Lower leg skin (tissue), 4 donors: Measurements from ENCODE around the gene P2RX2. TPM values are rescaled to one million over a fixed set of nuclear protein-coding genes. Genes with fewer than 3 reads are reported as not detected.

ENCODE experiments used
- DNase-seq, 2 donors: peaks; one replicate each; pipeline ENCODE4 v3.0.0-alpha.2; 2019; ENCODE audit warnings: low spot score in 2 of 2
- H3K4me3 ChIP-seq: fragments of 200-600 bp; sonication (generic); 2 replicates; pipeline ENCODE4 v1.5.1; 2017; ENCODE audit warnings: mild to moderate bottlenecking, low read depth; ENCODE audit not compliant: poor library complexity, severe bottlenecking
- POLR2A ChIP-seq, 2 donors: fragments of 450-650 bp; IDR thresholded peaks; one replicate each; pipeline ENCODE4 v1.6.1; 2016 to 2017; ENCODE audit warnings: antibody characterized with exemption in 2 of 2, mild to moderate bottlenecking in 1 of 2, moderate library complexity in 1 of 2
- WGBS, 2 donors: methylation state at CpG; one replicate each; pipeline ENCODE4 v1.1.5; 2018; 5-methylcytosine and 5-hydroxymethylcytosine counted together
- intact Hi-C: fragments of 100-400 bp; cut with DNase I; formaldehyde crosslinking; loops from one replicate; pipeline ENCODE4 v1.15.0; 2023; ENCODE audit warnings: low total_unique reads
- total RNA-seq, 4 donors: library from RNA; depleted of rRNA; stranded (reverse); fragments of >200 nt; gene quantifications; one replicate each; pipeline ENCODE4 v1.1.0, GENCODE V29; 2016
- TF ChIP-seq, protein P1 (sequence below), 3 donors: fragments of 450-650 bp; IDR thresholded peaks; one replicate each; pipeline ENCODE4 v1.5.1; 2016; ENCODE audit warnings: antibody characterized with exemption in 3 of 3, mild to moderate bottlenecking in 3 of 3, moderate library complexity in 2 of 3

P2RX2 gene
- total RNA-seq, 4 donors from 2014 or later, result not detected

DNA sequence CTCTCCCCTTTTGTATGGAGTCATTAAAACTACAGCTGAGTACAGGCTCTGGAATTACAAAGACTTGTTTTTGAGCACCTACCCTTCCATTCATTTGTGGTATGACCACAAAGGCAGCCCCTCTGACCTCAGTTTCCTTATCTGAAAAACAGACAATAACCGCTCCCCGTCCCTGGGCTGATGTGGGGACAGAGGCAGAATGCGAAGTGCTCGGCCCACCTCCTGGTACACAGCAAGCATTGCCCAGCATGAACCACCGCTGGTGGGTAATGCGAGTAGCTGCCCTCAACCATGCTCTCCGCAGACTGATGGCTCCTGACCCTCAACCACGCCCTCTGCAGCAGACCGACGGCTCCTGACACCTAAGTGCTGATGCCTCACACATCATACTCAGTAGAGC lies 22.4 kb downstream of the P2RX2 start:
- TF ChIP-seq, protein P1, sequence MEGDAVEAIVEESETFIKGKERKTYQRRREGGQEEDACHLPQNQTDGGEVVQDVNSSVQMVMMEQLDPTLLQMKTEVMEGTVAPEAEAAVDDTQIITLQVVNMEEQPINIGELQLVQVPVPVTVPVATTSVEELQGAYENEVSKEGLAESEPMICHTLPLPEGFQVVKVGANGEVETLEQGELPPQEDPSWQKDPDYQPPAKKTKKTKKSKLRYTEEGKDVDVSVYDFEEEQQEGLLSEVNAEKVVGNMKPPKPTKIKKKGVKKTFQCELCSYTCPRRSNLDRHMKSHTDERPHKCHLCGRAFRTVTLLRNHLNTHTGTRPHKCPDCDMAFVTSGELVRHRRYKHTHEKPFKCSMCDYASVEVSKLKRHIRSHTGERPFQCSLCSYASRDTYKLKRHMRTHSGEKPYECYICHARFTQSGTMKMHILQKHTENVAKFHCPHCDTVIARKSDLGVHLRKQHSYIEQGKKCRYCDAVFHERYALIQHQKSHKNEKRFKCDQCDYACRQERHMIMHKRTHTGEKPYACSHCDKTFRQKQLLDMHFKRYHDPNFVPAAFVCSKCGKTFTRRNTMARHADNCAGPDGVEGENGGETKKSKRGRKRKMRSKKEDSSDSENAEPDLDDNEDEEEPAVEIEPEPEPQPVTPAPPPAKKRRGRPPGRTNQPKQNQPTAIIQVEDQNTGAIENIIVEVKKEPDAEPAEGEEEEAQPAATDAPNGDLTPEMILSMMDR (IDR thresholded peaks at IDR 0.05), result no peak
- TF ChIP-seq POLR2A (IDR thresholded peaks at IDR 0.05), result no peak
- 93 to 96% methylated on average over 10 of the region's 10 CpGs for WGBS, 2 donors
- intact Hi-C loops, result no loop called here
- DNase-seq, result no peak
- no peak overlapping the region for H3K4me3 ChIP-seq

DNA sequence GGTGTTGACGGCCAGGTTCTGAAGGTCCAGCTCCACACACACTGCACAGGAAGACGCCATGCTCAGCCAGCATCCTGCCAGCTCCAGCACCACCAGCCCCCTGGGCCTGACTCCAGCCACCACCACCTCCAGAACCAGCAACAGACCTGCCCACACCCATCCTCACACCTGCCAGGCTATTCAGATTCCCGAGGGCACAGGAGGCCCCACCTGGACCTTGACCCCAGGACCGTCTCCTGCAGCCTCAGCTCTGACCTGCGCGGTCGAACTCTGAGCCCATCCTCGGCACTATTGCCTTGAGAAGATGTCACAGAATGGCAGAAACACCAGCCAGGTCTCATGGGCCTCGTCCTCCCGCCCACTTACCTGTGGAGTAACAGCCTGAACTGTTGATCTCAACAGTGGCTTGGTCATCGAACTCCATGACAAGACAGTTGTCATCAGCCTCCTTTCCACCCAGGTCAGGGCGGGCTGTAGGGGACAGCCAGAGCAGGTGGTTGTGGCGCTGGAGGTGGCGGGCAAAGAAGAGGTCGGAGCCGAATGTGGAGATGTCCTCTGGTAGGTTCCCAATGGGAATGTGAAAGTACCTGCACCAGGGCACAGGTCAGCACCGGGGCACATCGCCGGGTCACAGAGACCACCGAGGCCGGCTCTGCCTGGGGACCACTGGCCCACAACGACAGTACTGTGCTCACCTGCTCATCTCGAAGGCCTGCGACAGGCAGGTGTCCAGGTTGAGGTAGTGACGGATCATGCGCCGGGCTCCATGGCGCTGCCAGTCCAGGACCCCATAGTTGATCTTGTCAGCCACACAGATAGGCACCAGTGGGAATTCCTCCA lies 23.5 kb downstream of the P2RX2 start:
- 97 to 98% methylated on average over 28 of the region's 28 CpGs for whole genome bisulfite sequencing, 2 donors
- intact Hi-C loops, result no loop called here
- no peak overlapping the region for H3K4me3 ChIP-seq
- TF ChIP-seq, protein P1 (IDR thresholded peaks at IDR 0.05), result no peak
- no peak for TF ChIP-seq POLR2A (IDR thresholded peaks at IDR 0.05)
- DNase-seq, result no peak

DNA sequence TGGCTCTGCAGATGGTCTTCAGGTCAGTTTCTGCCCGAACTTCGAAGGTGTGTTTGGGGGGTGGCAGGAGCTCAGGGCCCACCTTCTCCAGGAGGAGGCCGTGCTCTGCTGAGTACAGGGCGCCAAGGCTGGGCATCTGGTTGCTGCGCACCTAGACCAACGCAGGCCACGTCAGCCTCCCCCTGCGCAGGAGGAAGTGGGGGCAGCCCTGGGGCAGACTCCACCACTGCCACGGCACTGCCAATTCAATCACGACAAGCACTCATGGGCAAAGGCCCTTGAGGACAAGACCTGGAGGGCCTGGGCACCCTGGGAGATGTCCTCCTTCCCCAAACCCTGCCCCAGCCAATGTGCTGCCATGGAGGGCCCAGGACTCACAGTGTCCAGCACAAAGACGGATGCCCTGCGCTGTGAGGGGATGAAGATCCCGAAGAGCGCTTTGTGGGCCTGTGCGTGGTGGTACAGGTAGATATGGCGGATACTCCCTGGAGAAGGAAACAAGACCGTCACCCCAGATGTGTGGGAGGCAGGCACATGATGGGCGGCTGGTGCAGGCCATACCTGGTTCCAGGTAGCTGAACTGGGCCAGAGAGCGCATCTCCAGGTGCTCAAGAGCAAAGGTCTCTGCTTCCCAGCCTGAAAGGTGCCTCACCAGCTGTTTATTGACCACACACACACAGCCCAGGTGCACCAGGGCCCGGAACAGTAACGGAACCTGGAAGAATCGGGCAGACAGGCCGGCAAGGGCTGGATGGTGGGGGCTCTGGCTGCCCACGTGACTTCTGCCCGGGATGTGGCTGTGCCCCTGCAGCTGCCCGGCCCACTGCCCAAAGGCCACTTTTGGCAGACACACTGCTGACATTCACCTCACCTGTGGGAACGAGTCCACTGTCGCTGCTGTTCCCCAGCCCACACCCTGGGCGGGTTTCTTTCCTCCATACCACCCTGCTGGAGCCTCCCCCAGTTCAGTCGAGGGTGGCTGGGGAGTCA lies 24.6 kb downstream of the P2RX2 start:
- DNase-seq, result no peak
- intact Hi-C loops, result no loop called here
- H3K4me3 ChIP-seq, result no peak overlapping the region
- WGBS, 2 donors, result 91 to 92% methylated on average over 27 to 28 of the region's 30 CpGs
- no peak for TF ChIP-seq POLR2A (IDR thresholded peaks at IDR 0.05)
- TF ChIP-seq, protein P1 (IDR thresholded peaks at IDR 0.05), result no peak

DNA sequence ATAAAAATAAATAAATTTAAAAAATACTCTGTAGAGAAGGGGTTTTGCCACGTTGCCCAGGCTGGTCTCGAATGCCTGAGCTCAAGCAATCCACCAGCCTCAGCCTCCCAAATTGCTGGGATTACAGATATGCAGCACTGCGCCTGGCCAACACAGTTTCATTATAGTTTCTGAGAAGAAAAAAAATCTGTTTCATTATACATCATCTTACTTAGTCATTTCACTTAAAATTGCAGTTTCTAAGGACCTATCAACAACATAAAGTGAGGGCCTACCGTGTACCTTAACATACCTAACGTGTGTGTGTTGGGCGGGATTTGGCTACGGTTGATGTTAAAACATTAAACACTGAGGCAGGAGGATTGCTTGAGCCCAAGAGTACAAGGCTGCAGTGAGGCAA lies 28.3 kb downstream of the P2RX2 start:
- TF ChIP-seq, protein P1 (IDR thresholded peaks at IDR 0.05), result no peak
- TF ChIP-seq POLR2A (IDR thresholded peaks at IDR 0.05), result no peak
- no peak overlapping the region for H3K4me3 ChIP-seq
- DNase-seq, result no peak
- intact Hi-C loops, result no loop called here
- WGBS, 2 donors, result 94% methylated on average over 7 of the region's 7 CpGs

DNA sequence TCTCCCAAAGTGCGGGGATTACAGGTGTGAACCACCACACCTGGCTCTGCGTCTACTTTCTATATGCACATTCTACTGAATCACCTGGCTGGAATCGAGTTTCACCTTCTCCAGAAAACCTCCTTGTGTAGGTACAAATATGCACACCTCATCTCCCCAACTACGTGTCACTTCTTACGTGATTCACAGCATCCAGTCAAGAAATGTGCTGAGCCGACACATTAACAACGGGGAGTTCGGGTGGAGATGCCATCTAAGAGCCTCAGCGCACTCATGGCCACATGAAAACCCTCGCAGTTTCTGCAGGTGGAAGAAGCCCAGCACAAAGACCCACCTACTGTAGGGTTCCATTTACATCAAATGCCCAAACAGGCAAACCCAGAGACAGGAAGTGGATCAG lies 29.3 kb downstream of the P2RX2 start:
- no peak for DNase-seq
- intact Hi-C loops, result no loop called here
- 91 to 95% methylated on average over 10 of the region's 10 CpGs for WGBS, 2 donors
- H3K4me3 ChIP-seq, result no peak overlapping the region
- TF ChIP-seq, protein P1 (IDR thresholded peaks at IDR 0.05), result no peak
- TF ChIP-seq POLR2A (IDR thresholded peaks at IDR 0.05), result no peak
